K562 treated with DMSO at 1 percent for 12 hours (cell line): ENCODE data around the gene C16orf89. TPM values are rescaled to one million over a fixed set of nuclear protein-coding genes. Genes with fewer than 3 reads are reported as not detected.

Source experiments
- total RNA-seq: library from RNA; unstranded; fragments of 300-600 nt; gene quantifications from 2 replicates; pipeline ENCODE4 v1.2.3, GENCODE V29; 2022; ENCODE audit not compliant: insufficient read depth

The C16orf89 gene
- not detected in 2 replicates for total RNA-seq

GRCh38 chr16:5065813-5066212 is at the start of gene C16orf89:
Gene C16orf89 (minus strand): TSS chr16:5065956. CDS start chr16:5065908, 48 bp downstream.

GRCh38 chr16:5097470-5098220 is 31.9 kb upstream of the C16orf89 start, which contains the start of gene EEF2KMT:
Gene EEF2KMT (minus strand): TSS chr16:5097795. CDS start chr16:5097739, 56 bp downstream.

GRCh38 chr16:5071681-5072333 is 6.1 kb upstream of the C16orf89 start, which contains the start of gene ALG1:
Gene ALG1 (plus strand): TSS chr16:5071843. CDS start chr16:5071850, 7 bp downstream.

GRCh38 chr16:5033256-5034166 is 32.2 kb downstream of the C16orf89 start, which contains the start of gene NAGPA:
Gene NAGPA (minus strand): TSS chr16:5033935. CDS start chr16:5033914, 21 bp downstream.

Other genes with a start within 250 kb of the C16orf89 start
- 33.5 and 74.6 TPM in 2 replicates for gene GLYR1, start 218.7 kb downstream of the C16orf89 start, total RNA-seq
- gene UBN1, start 218.5 kb downstream of the C16orf89 start, total RNA-seq = 19.3 and 56.6 TPM in 2 replicates
- gene PPL, start 128.8 kb downstream of the C16orf89 start, total RNA-seq = 0.11 and 0.38 TPM in 2 replicates
- not detected in 2 replicates for gene SEC14L5, start 107.6 kb downstream of the C16orf89 start, total RNA-seq
- 12.4 and 16.3 TPM in 2 replicates for gene NAGPA, start 32.0 kb downstream of the C16orf89 start, total RNA-seq
- 10.7 and 13.8 TPM in 2 replicates for gene ALG1, start 5.9 kb upstream of the C16orf89 start, total RNA-seq
- gene EEF2KMT, start 31.8 kb upstream of the C16orf89 start, total RNA-seq = 4.6 and 6.5 TPM in 2 replicates